Stromal cell of bone marrow (primary cell): ENCODE data around the gene CMIP.

ENCODE experiments used
- DNase-seq: peaks from one replicate; pipeline ENCODE4 v3.0.0-alpha.2; 2012; ENCODE audit warnings: low read depth

Gene CMIP

GRCh38 chr16:81661082-81661481, 216.5 kb downstream of the CMIP start:
- DNase-seq: no peak

- no peak for DNase-seq
Measured at GRCh38 chr16:81664153-81664552, 219.5 kb downstream of the CMIP start.

GRCh38 chr16:81665588-81665987, 221.0 kb downstream of the CMIP start:
- DNase-seq: no peak

GRCh38 chr16:81666113-81666512, 221.5 kb downstream of the CMIP start:
- no peak for DNase-seq

GRCh38 chr16:81668243-81669097, 223.9 kb downstream of the CMIP start:
- DNase-seq: no peak

- DNase-seq: no peak
Measured at GRCh38 chr16:81669473-81670350, 225.1 kb downstream of the CMIP start.

GRCh38 chr16:81671738-81672597, 227.4 kb downstream of the CMIP start:
- DNase-seq: no peak

GRCh38 chr16:81673432-81673831, 228.8 kb downstream of the CMIP start:
- no peak for DNase-seq

- DNase-seq: no peak
Measured at GRCh38 chr16:81675662-81676061, 231.1 kb downstream of the CMIP start.

GRCh38 chr16:81676066-81676882, 231.7 kb downstream of the CMIP start:
- DNase-seq: no peak

- no peak for DNase-seq
Measured at GRCh38 chr16:81676883-81677737, 232.5 kb downstream of the CMIP start.

- DNase-seq: no peak
Measured at GRCh38 chr16:81678326-81679095, 233.9 kb downstream of the CMIP start.

- no peak for DNase-seq
Measured at GRCh38 chr16:81679721-81680430, 235.3 kb downstream of the CMIP start.

GRCh38 chr16:81680444-81681275, 236.1 kb downstream of the CMIP start:
- no peak for DNase-seq

- DNase-seq: no peak
Measured at GRCh38 chr16:81681311-81681710, 236.7 kb downstream of the CMIP start.

- no peak for DNase-seq
Measured at GRCh38 chr16:81684242-81684837, 239.7 kb downstream of the CMIP start.

- DNase-seq: no peak
Measured at GRCh38 chr16:81684901-81685300, 240.3 kb downstream of the CMIP start.
